DOHH2 (cell line): Measurements from ENCODE around the gene TFCP2L1.

ENCODE experiments used
- H3F3A ChIP-seq: fragments of 200-600 bp; sonication (generic), shearing (Covaris generic); 2 replicates; pipeline ENCODE4 v1.6.0; 2016; ENCODE audit warnings: antibody characterized with exemption, mild to moderate bottlenecking; ENCODE audit not compliant: control insufficient read depth, insufficient read depth
- H3K27ac ChIP-seq: fragments of 200-600 bp; sonication (generic); 2 replicates; pipeline ENCODE4 v1.5.1; 2014; ENCODE audit warnings: low read depth, mild to moderate bottlenecking, low read length, moderate library complexity
- H3K27me3 ChIP-seq: fragments of 200-600 bp; sonication (generic); 2 replicates; pipeline ENCODE4 v1.6.1; 2014; ENCODE audit warnings: mild to moderate bottlenecking, low read length, mixed read lengths; ENCODE audit not compliant: control insufficient read depth
- H3K36me3 ChIP-seq: fragments of 200-600 bp; sonication (generic); 2 replicates; pipeline ENCODE4 v1.6.1; 2014; ENCODE audit warnings: mild to moderate bottlenecking, low read length, moderate library complexity, mixed read lengths; ENCODE audit not compliant: control insufficient read depth
- H3K4me1 ChIP-seq: fragments of 200-600 bp; sonication (generic); 2 replicates; pipeline ENCODE4 v1.6.1; 2014; ENCODE audit warnings: mild to moderate bottlenecking, low read length, mixed read lengths; ENCODE audit not compliant: control insufficient read depth
- H3K4me2 ChIP-seq: fragments of 200-600 bp; sonication (generic); 2 replicates; pipeline ENCODE4 v1.6.0; 2014; ENCODE audit warnings: mild to moderate bottlenecking, low read length, moderate library complexity
- H3K4me3 ChIP-seq: fragments of 200-600 bp; sonication (generic); 2 replicates; pipeline ENCODE4 v1.5.1; 2014; ENCODE audit warnings: mild to moderate bottlenecking, low read length, mixed read lengths
- H3K79me2 ChIP-seq: fragments of 200-600 bp; sonication (generic); 2 replicates; pipeline ENCODE4 v1.6.1; 2014; ENCODE audit warnings: mild to moderate bottlenecking, low read length, mixed read lengths; ENCODE audit not compliant: control insufficient read depth
- H3K9me2 ChIP-seq: fragments of 200-600 bp; sonication (generic); replicated peaks from 2 replicates; pipeline ENCODE4 v1.6.1; 2014; ENCODE audit warnings: mild to moderate bottlenecking, low read length, mixed read lengths; ENCODE audit not compliant: control insufficient read depth
- H3K9me3 ChIP-seq: fragments of 200-600 bp; sonication (generic); 2 replicates; pipeline ENCODE4 v1.6.1; 2014; ENCODE audit warnings: antibody characterized with exemption, low read length, mixed read lengths; ENCODE audit not compliant: control insufficient read depth, insufficient read depth
- H4K20me1 ChIP-seq: fragments of 200-600 bp; sonication (generic); 2 replicates; pipeline ENCODE4 v1.6.0; 2014; ENCODE audit warnings: low read depth, mild to moderate bottlenecking, antibody characterized with exemption, low read length, moderate library complexity; ENCODE audit not compliant: control insufficient read depth, insufficient read depth
- EZH2phosphoT487 ChIP-seq: fragments of 200-600 bp; sonication (generic); IDR thresholded peaks from 2 replicates; pipeline ENCODE4 v1.6.1; 2017; ENCODE audit warnings: borderline replicate concordance, mild to moderate bottlenecking, antibody characterized with exemption, low read length, moderate library complexity, mixed read lengths
- TF ChIP-seq, protein P1 (sequence below): fragments of 200-600 bp; sonication (generic); IDR thresholded peaks from one replicate; pipeline ENCODE4 v1.5.1; 2014; ENCODE audit warnings: antibody characterized with exemption, mild to moderate bottlenecking, low read depth, low read length; ENCODE audit not compliant: poor library complexity, severe bottlenecking

The TFCP2L1 gene

DNA sequence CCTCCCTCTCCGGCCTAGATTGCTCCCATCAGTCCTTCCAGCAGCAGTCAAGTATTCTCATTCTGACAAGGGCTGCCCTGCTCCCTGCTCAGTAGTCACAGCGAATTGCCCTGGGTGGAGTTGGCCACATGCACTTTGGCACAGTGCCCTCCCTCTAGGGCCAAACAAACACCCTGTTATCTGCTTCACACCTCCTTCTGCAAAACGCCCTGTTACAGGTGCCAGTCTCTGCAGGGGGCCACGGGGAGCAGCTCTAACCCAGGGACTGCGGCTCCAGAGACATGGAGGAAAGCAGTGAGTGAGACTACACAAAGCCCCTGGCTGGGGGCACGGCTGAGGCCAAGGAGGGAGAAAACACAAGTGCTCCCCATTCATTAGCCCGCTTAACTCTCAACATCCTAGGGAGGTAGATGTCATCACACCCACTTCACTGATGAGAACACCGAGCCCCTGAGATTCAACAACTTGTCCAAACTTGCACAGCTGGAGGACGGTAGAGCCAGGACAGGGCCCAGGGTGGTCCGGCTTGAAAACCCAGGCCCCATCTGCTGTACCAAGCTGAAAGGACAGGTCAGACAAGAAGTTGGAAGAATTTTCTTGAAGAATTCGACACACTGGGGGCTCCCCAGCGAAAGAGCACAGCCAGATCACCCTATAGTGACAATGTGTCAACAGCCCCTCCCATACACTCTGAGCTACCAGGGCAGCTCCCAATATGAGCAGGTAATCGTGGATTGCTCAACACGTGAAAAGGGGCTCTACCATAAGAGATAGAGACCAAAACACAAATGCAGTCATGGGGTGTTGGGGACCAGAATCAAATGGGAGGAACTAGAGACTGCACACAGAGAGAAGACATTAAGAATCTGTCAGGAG is 8.7 kb upstream of the TFCP2L1 start:
- no peaks in the 10 kb centered on the region for H3F3A ChIP-seq
- H3K9me2 ChIP-seq, result no peaks in the 10 kb centered on the region
- no peak overlapping the region for H3K4me2 ChIP-seq
- TF ChIP-seq, protein P1, sequence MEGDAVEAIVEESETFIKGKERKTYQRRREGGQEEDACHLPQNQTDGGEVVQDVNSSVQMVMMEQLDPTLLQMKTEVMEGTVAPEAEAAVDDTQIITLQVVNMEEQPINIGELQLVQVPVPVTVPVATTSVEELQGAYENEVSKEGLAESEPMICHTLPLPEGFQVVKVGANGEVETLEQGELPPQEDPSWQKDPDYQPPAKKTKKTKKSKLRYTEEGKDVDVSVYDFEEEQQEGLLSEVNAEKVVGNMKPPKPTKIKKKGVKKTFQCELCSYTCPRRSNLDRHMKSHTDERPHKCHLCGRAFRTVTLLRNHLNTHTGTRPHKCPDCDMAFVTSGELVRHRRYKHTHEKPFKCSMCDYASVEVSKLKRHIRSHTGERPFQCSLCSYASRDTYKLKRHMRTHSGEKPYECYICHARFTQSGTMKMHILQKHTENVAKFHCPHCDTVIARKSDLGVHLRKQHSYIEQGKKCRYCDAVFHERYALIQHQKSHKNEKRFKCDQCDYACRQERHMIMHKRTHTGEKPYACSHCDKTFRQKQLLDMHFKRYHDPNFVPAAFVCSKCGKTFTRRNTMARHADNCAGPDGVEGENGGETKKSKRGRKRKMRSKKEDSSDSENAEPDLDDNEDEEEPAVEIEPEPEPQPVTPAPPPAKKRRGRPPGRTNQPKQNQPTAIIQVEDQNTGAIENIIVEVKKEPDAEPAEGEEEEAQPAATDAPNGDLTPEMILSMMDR, result no peak
- no peak for TF ChIP-seq EZH2phosphoT487
- H3K4me3 ChIP-seq, result no peak overlapping the region
- no peaks in the 10 kb centered on the region for H4K20me1 ChIP-seq
- no peaks in the 10 kb centered on the region for H3K4me1 ChIP-seq
- H3K79me2 ChIP-seq, result no peaks in the 10 kb centered on the region
- H3K27me3 ChIP-seq, result no peaks in the 10 kb centered on the region
- H3K9me3 ChIP-seq, result no peaks in the 10 kb centered on the region
- H3K27ac ChIP-seq, result no peak overlapping the region
- no peaks in the 10 kb centered on the region for H3K36me3 ChIP-seq

GRCh38 chr2:121291251-121291580 is 6.2 kb upstream of the TFCP2L1 start:
- no peak overlapping the region for H3K4me2 ChIP-seq
- no peaks in the 10 kb centered on the region for H3K9me3 ChIP-seq
- H3F3A ChIP-seq, result no peaks in the 10 kb centered on the region
- H3K79me2 ChIP-seq, result no peaks in the 10 kb centered on the region
- peaks cover 4% of the 10 kb centered on the region for H3K4me1 ChIP-seq
- no peaks in the 10 kb centered on the region for H3K9me2 ChIP-seq
- no peaks in the 10 kb centered on the region for H3K27me3 ChIP-seq
- H3K36me3 ChIP-seq, result no peaks in the 10 kb centered on the region
- no peak overlapping the region for H3K4me3 ChIP-seq
- no peak overlapping the region for H3K27ac ChIP-seq
- H4K20me1 ChIP-seq, result no peaks in the 10 kb centered on the region
- TF ChIP-seq EZH2phosphoT487, result no peak
- TF ChIP-seq, protein P1, result no peak

DNA sequence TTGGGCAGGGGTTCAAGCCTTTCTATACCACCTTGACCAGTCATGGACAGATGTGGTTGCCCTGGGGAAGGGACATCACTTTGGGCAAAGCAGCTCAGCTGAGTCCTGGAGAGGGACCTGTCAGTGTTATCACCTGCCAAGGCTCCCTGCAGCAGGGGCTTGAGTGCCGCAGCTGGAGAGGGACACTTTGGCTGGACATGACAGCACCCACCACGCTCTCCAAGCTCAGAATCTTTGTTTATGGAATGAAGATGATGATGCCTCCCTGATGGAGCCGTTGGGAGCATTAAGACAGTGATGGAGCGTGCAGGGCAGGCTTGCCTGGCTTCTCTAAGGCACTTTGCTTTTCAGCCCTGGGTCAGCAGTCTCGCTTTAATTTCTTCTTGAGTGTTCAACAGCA is 4.3 kb upstream of the TFCP2L1 start:
- H3K9me2 ChIP-seq, result no peaks in the 10 kb centered on the region
- no peaks in the 10 kb centered on the region for H4K20me1 ChIP-seq
- no peaks in the 10 kb centered on the region for H3K79me2 ChIP-seq
- TF ChIP-seq, protein P1, result no peak
- no peak for TF ChIP-seq EZH2phosphoT487
- H3F3A ChIP-seq, result no peaks in the 10 kb centered on the region
- H3K4me2 ChIP-seq, result no peak overlapping the region
- no peak overlapping the region for H3K4me3 ChIP-seq
- H3K9me3 ChIP-seq, result no peaks in the 10 kb centered on the region
- peaks cover 4% of the 10 kb centered on the region for H3K4me1 ChIP-seq
- H3K27me3 ChIP-seq, result no peaks in the 10 kb centered on the region
- no peak overlapping the region for H3K27ac ChIP-seq
- H3K36me3 ChIP-seq, result no peaks in the 10 kb centered on the region
